Endothelial cell of umbilical vein (primary cell): ENCODE results near the gene AMDHD2. TPM values are rescaled to one million over a fixed set of nuclear protein-coding genes. Genes with fewer than 3 reads are reported as not detected.

ENCODE experiments used
- BruUV-seq: library from RNA; stranded (reverse); fragments of 400-500 nt; replicated peaks from 2 replicates; lab custom pipeline; 2021; lab: Mats Ljungman, UMichigan
- CTCF ChIA-PET: fragments of 300-600, 350-600 bp; sonication (Branson Sonifier 250); formaldehyde crosslinking; loops from one replicate; lab custom pipeline; 2021; ENCODE audit warnings: antibody characterized with exemption, inconsistent platforms; lab: Charles Lee
- POLR2A ChIA-PET: fragments of 300-600, 350-600 bp; sonication (Branson Sonifier 250); formaldehyde crosslinking; loops from one replicate; lab custom pipeline; 2021; ENCODE audit warnings: antibody characterized with exemption, inconsistent platforms; lab: Charles Lee
- DNase-seq: peaks from one replicate; pipeline ENCODE4 v3.0.0-alpha.2; 2011; ENCODE audit warnings: low read depth, low spot score
- FAIRE-seq: peaks from 2 replicates; lab custom pipeline; 2011; peaks lifted over from hg19 to GRCh38; lab: Jason Lieb, UNC
- H2AFZ ChIP-seq: 2 replicates; pipeline ENCODE4 v1.6.0; 2012; ENCODE audit warnings: low read depth, low read length, control low read depth, inconsistent platforms
- H3K27ac ChIP-seq: 2 replicates; pipeline ENCODE4 v1.5.1; 2011; ENCODE audit warnings: low read depth, mild to moderate bottlenecking, control low read depth, low read length, moderate library complexity; ENCODE audit not compliant: insufficient read depth
- H3K27me3 ChIP-seq, 2 experiments: 2 replicates each; pipeline versions ENCODE4 v1.6.0 to v1.6.1; 2011; ENCODE audit warnings: low read length in 2 of 2, mixed read lengths in 1 of 2; ENCODE audit not compliant: control insufficient read depth in 2 of 2, insufficient read depth in 2 of 2
- H3K36me3 ChIP-seq, 2 experiments: 2 replicates in 1 of 2; 3 replicates in 1 of 2; pipeline ENCODE4 v1.5.1; 2011; ENCODE audit warnings: low read length in 2 of 2, mild to moderate bottlenecking in 1 of 2, moderate library complexity in 1 of 2; ENCODE audit not compliant: control insufficient read depth in 2 of 2, insufficient read depth in 2 of 2; ENCODE audit errors: extremely low read depth in 1 of 2
- H3K4me1 ChIP-seq: 3 replicates; pipeline ENCODE4 v1.5.1; 2011; ENCODE audit warnings: mild to moderate bottlenecking, low read length; ENCODE audit not compliant: control insufficient read depth, insufficient read depth; ENCODE audit errors: extremely low read depth
- H3K4me2 ChIP-seq: 2 replicates; pipeline ENCODE4 v1.6.1; 2011; ENCODE audit warnings: low read length, control low read depth, mixed read lengths; ENCODE audit not compliant: insufficient read depth
- H3K4me3 ChIP-seq, 3 experiments: fragments of 200-600 bp in 1 of 3; sonication (generic), shearing (Covaris generic) in 1 of 3; replicated peaks in 1 of 3; 2 replicates each; pipeline ENCODE4 v1.5.1; 2011 to 2016; ENCODE audit warnings: control low read depth in 3 of 3, low read length in 3 of 3, mild to moderate bottlenecking in 2 of 3, inconsistent platforms in 1 of 3, low read depth in 1 of 3, moderate library complexity in 1 of 3; ENCODE audit not compliant: insufficient read depth in 1 of 3
- H3K79me2 ChIP-seq: 2 replicates; pipeline ENCODE4 v1.6.0; 2012; ENCODE audit warnings: low read length, inconsistent platforms; ENCODE audit not compliant: control insufficient read depth, insufficient read depth
- H3K9ac ChIP-seq: replicated peaks from 2 replicates; pipeline ENCODE3; 2011; ENCODE audit warnings: low read length, control low read depth; ENCODE audit not compliant: insufficient read depth; ENCODE audit errors: extremely low read depth
- H3K9me1 ChIP-seq: replicated peaks from 3 replicates; pipeline ENCODE4 v1.6.0; 2011; ENCODE audit warnings: mild to moderate bottlenecking, low read length; ENCODE audit not compliant: control insufficient read depth, insufficient read depth; ENCODE audit errors: extremely low read depth
- H3K9me3 ChIP-seq: replicated peaks from 2 replicates; pipeline ENCODE4 v1.5.1; 2012; ENCODE audit warnings: low read length, inconsistent platforms; ENCODE audit not compliant: control insufficient read depth, insufficient read depth
- H4K20me1 ChIP-seq: replicated peaks from 2 replicates; pipeline ENCODE3; 2011; ENCODE audit warnings: mild to moderate bottlenecking, low read length; ENCODE audit not compliant: control insufficient read depth, insufficient read depth; ENCODE audit errors: extremely low read depth
- EZH2 ChIP-seq: IDR thresholded peaks from 2 replicates; pipeline ENCODE4 v1.6.1; 2012; ENCODE audit warnings: borderline replicate concordance, low read depth, mild to moderate bottlenecking, moderate library complexity, low read length, inconsistent platforms; ENCODE audit not compliant: severe bottlenecking
- FOS ChIP-seq: IDR thresholded peaks from 2 replicates; pipeline ENCODE4 v1.6.1; 2011; ENCODE audit warnings: mild to moderate bottlenecking, low read length, moderate library complexity, borderline replicate concordance; ENCODE audit not compliant: insufficient read depth
- GATA2 ChIP-seq: IDR thresholded peaks from 2 replicates; pipeline ENCODE4 v1.7.0; 2011; ENCODE audit warnings: low read depth, mild to moderate bottlenecking, moderate library complexity, mixed read lengths, low read length; ENCODE audit not compliant: insufficient read length, insufficient read depth
- JUN ChIP-seq: IDR thresholded peaks from 2 replicates; pipeline ENCODE4 v1.6.1; 2011; ENCODE audit warnings: borderline replicate concordance, low read depth; ENCODE audit not compliant: insufficient read length, insufficient read depth
- MYC ChIP-seq: IDR thresholded peaks from one replicate; pipeline ENCODE4 v1.6.1; 2011; ENCODE audit warnings: mild to moderate bottlenecking, low read depth, low read length
- POLR2A ChIP-seq: IDR thresholded peaks from 2 replicates; pipeline ENCODE4 v1.6.1; 2012; ENCODE audit warnings: low read depth, mild to moderate bottlenecking, control low read depth, low read length
- POLR2AphosphoS5 ChIP-seq: IDR thresholded peaks from 2 replicates; pipeline ENCODE4 v1.6.1; 2012; ENCODE audit warnings: low read depth, mild to moderate bottlenecking, control low read depth, low read length, moderate library complexity; ENCODE audit not compliant: insufficient read depth
- dilution Hi-C: fragments of 300-500 bp; cut with MboI; formaldehyde crosslinking; loops from one replicate; pipeline ENCODE4 v1.15.0; 2019; ENCODE audit warnings: low sequenced_read_pairs; ENCODE audit not compliant: extremely low pct_ligation_motif_present
- intact Hi-C: fragments of 100-400 bp; cut with micrococcal nuclease; formaldehyde crosslinking; loops from one replicate; pipeline ENCODE4 v1.10.0; 2022
- polyA plus RNA-seq, 4 experiments: library from polyadenylated mRNA; depleted of rRNA in 3 of 4; stranded (reverse) in 3 of 4; unstranded in 1 of 4; fragments of >200 nt; gene quantifications; 2 replicates each; pipeline versions ENCODE4 v1.2.1 to v1.2.3, GENCODE V29; 2011 to 2012; ENCODE audit warnings: missing spikeins in 1 of 4
- total RNA-seq: library from RNA; stranded (reverse); gene quantifications from 2 replicates; pipeline ENCODE4 v1.2.3, GENCODE V29; 2021
- TF ChIP-seq, protein P1 (sequence below), 2 donors: IDR thresholded peaks; 1 replicate in 1 of 2; 2 replicates in 1 of 2; pipeline ENCODE4 v1.5.1; 2011; ENCODE audit warnings: low read length in 2 of 2, mild to moderate bottlenecking in 2 of 2, moderate library complexity in 2 of 2, control low read depth in 1 of 2, inconsistent platforms in 1 of 2, low read depth in 1 of 2; ENCODE audit not compliant: insufficient read depth in 1 of 2; ENCODE audit errors: extremely low read depth in 1 of 2
- TF ChIP-seq, protein P2 (sequence below): IDR thresholded peaks from 2 replicates; pipeline ENCODE4 v1.6.1; 2011; ENCODE audit not compliant: insufficient read depth, insufficient read length

AMDHD2 gene
- total and polyA plus RNA-seq, 2 donors (not counting 3 experiments of a cell fraction or from before 2014, with no cell fraction given) = 39.4 to 59.5 TPM

DNA sequence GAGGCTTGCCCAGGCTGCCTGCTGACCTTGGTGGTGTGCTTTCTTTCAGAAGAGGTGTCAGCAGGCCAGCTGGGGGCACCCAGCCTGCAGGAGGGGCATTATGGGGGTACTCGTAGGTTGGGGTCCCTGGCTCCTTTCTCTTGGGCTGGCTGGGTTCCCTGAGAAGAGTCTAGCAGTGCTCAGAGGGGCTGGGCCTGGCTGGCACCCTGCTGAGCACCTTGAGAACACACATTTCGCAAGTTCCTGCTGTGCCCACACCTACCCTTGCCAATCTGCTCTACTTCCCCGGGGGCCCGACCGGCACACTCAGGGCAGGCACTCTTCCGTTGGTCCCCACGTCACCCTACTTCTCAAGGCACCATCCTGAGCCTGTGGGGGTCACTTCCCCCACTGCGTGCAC lies 6.0 kb downstream of the AMDHD2 start:
- TF ChIP-seq POLR2A = no peak
- TF ChIP-seq, protein P1, sequence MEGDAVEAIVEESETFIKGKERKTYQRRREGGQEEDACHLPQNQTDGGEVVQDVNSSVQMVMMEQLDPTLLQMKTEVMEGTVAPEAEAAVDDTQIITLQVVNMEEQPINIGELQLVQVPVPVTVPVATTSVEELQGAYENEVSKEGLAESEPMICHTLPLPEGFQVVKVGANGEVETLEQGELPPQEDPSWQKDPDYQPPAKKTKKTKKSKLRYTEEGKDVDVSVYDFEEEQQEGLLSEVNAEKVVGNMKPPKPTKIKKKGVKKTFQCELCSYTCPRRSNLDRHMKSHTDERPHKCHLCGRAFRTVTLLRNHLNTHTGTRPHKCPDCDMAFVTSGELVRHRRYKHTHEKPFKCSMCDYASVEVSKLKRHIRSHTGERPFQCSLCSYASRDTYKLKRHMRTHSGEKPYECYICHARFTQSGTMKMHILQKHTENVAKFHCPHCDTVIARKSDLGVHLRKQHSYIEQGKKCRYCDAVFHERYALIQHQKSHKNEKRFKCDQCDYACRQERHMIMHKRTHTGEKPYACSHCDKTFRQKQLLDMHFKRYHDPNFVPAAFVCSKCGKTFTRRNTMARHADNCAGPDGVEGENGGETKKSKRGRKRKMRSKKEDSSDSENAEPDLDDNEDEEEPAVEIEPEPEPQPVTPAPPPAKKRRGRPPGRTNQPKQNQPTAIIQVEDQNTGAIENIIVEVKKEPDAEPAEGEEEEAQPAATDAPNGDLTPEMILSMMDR (IDR thresholded peaks at IDR 0.05; ENCODE audit: extremely low read depth in 1 of 2, insufficient read depth in 1 of 2, low read depth in 1 of 2, low read length in 2 of 2) = no peak
- TF ChIP-seq GATA2 = no peak
- TF ChIP-seq POLR2AphosphoS5 = no peak
- TF ChIP-seq JUN = no peak
- TF ChIP-seq, protein P2, sequence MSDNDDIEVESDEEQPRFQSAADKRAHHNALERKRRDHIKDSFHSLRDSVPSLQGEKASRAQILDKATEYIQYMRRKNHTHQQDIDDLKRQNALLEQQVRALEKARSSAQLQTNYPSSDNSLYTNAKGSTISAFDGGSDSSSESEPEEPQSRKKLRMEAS = no peak
- TF ChIP-seq MYC = no peak
- TF ChIP-seq FOS = no peak
- TF ChIP-seq EZH2 = no peak
- H3K4me1 ChIP-seq = peaks cover 4% of the 10 kb centered on the region
- H3K27me3 ChIP-seq = no peaks in the 10 kb centered on the region
- H3K4me3 ChIP-seq = no peak overlapping the region
- no peak for DNase-seq
- no peak overlapping the region for H3K4me2 ChIP-seq
- H3K9me3 ChIP-seq = no peaks in the 10 kb centered on the region
- no peaks in the 10 kb centered on the region for H4K20me1 ChIP-seq
- H2AFZ ChIP-seq = no peak overlapping the region
- H3K27ac ChIP-seq = no peak overlapping the region
- CTCF ChIA-PET = no interaction called here
- no peak overlapping the region for H3K9ac ChIP-seq
- no peak for FAIRE-seq
- peaks cover 3% of the 10 kb centered on the region for H3K79me2 ChIP-seq
- POLR2A ChIA-PET = no interaction called here
- BruUV-seq = no TSS peak
- H3K36me3 ChIP-seq = peaks cover 7 to 45% of the 10 kb centered on the region in 2 experiments
- intact Hi-C loops (no loop called here), dilution Hi-C loops (no loop called here)
- H3K9me1 ChIP-seq = no peaks in the 10 kb centered on the region
